Measurements from ENCODE around the gene SPOUT1. TPM values are rescaled to one million over a fixed set of nuclear protein-coding genes. Genes with fewer than 3 reads are reported as not detected.
A peak's percentile ranks its signal among the peaks of the same experiment; 100 is the strongest.
"Not testable (repeated sequence)": the region's sequence is repeated elsewhere in the genome, so short reads cannot be mapped to it uniquely, and the experiment has no call there.

Gene SPOUT1, protein sequence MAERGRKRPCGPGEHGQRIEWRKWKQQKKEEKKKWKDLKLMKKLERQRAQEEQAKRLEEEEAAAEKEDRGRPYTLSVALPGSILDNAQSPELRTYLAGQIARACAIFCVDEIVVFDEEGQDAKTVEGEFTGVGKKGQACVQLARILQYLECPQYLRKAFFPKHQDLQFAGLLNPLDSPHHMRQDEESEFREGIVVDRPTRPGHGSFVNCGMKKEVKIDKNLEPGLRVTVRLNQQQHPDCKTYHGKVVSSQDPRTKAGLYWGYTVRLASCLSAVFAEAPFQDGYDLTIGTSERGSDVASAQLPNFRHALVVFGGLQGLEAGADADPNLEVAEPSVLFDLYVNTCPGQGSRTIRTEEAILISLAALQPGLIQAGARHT
- 10 to 100 TPM; 71.4 to 75.4 TPM for total RNA-seq

DNA sequence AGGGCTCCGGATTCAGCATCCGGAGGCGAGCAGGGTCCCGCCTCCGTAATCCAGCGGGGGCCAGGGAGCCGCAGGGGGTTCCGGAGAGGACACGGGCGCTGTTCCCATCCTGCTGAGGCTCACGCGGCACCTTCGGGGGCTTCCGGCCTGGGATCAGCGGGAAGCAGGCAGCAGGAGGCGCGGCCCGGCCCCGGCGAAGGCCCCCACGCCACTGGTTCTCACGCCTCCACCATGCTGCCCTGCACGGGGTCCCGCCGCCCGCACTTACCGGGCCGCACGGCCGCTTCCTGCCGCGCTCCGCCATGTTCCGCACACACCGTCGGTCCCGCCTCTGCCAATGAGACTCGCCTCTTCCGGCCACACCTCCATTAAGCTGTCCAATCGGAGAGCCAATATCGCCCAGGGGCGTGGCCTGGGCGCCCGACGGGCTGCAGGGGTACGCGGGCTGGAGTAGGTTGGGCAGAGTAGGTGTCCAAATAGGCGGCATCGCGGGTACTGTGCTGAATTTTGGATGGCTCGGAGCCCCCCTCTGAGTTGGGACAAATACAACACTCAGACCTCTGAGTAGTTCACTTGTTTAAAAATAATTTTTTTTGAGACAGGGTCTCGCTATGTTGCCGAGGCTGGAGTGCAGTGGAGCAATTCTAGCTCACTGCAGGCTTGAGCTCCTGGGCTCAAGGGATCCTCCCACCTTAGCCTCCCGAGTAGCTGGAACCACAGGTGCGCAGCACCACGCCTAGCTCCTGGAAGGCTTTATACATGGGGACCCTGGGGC, at the start of gene SPOUT1:
TSS of gene SPOUT1 (minus strand) at position 318 of the 775 bp plus-strand sequence. CDS start at position 304, 14 bp downstream.
- peak; percentile 98 for ATAC-seq (ENCODE audit: low read depth)
- Mint-ChIP-seq H3K27me3 (no peaks in the 10 kb centered on the region), H3K4me3 (peak within 1 kb of the TSS; percentile 96), H3K36me3 (peaks cover 3% of the 10 kb centered on the region), H3K27ac (peak within 1 kb of the TSS; percentile 92), H3K9me3 (no peaks in the 10 kb centered on the region), H3K4me1 (peaks cover 23% of the 10 kb centered on the region)
- DNase-seq = peak; percentile 95
- POLR2A ChIA-PET = interaction anchor here (0.6 to 1.6 kb wide), 14 partner anchors 8 to 243 kb away, joined by 3 to 32 read pairs (median 4); partner anchors contain the start of genes DOLK, ENDOG, MIGA2 and NUP188

- Mint-ChIP-seq H3K4me3 (no peak overlapping the region), H3K36me3 (peaks cover 2% of the 10 kb centered on the region), H3K27me3 (no peaks in the 10 kb centered on the region), H3K4me1 (peaks cover 15% of the 10 kb centered on the region), H3K27ac (no peak overlapping the region), H3K9me3 (no peaks in the 10 kb centered on the region)
- POLR2A ChIA-PET = interaction anchor here (0.6 to 0.9 kb wide), 4 partner anchors 10 to 60 kb away, joined by 3 read pairs; partner anchors contain the start of gene ENDOG
- DNase-seq (no peak), ATAC-seq (ENCODE audit: low read depth) (no peak)
Measured at GRCh38 chr9:128877852-128878251, 48.3 kb upstream of the SPOUT1 start.

DNA sequence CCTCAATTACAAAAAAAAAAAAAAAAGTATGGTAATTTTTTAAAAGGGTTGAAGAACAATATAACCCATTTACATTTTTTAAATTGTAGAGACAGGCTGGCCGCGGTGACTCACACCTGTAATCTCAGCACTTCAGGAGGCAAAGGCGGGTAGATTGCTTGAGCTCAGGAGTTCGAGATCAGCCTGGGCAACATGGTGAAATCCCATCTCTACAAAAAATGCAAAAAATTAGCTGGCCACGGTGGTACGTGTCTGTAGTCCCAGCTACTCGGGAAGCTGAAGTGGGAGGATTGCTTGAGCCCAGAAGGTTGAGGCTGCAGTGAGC, 41.3 kb upstream of the SPOUT1 start:
- H3K9me3 Mint-ChIP-seq; H3K4me3 Mint-ChIP-seq; H3K4me1 Mint-ChIP-seq; POLR2A ChIA-PET; H3K27ac Mint-ChIP-seq; ATAC-seq (ENCODE audit: low read depth); H3K27me3 Mint-ChIP-seq; H3K36me3 Mint-ChIP-seq; DNase-seq: not testable (repeated sequence)

DNA sequence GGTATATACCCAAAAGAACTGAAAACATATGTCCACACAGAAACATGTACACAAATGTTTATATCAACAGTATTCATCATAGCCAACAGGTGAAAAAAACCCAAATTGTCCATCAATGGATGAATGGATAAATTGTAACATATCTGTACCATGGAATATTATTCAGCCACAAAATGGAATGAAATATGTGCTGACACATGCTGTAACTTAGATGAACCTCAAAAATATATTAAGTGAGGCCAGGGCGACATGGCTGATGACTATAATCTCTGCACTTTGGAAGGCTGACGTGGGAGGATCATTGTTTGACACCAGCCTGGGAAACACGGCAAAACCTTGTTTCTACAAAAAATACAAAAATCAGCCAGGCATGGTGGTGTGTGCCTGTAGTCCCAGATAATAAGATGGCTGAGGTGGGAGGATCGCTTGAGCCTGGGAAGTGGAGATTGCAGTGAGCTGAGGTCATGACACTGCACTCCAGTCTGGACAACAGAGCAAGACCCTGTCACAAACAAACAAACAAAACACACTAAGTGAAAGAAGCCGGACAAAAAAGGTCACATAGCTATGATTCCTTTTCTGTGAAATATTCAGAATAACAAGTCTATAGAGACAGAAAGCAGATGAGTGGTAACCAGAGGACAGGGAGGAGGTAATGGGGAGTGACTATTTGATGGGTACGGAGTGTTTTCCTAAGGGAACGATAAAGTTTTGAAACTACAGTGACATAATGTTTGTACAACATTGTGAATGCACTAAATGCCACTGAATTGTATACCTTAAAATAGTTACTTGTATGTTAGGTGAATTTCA, 40.7 kb upstream of the SPOUT1 start:
- POLR2A ChIA-PET = no interaction called here
- H3K27ac Mint-ChIP-seq = no peak overlapping the region
- no peaks in the 10 kb centered on the region for H3K9me3 Mint-ChIP-seq
- ATAC-seq (ENCODE audit: low read depth) (no peak), DNase-seq (no peak)
- H3K27me3 Mint-ChIP-seq = no peaks in the 10 kb centered on the region
- peaks cover 2% of the 10 kb centered on the region for H3K36me3 Mint-ChIP-seq
- H3K4me3 Mint-ChIP-seq = no peak overlapping the region
- H3K4me1 Mint-ChIP-seq = peaks cover 3% of the 10 kb centered on the region

DNA sequence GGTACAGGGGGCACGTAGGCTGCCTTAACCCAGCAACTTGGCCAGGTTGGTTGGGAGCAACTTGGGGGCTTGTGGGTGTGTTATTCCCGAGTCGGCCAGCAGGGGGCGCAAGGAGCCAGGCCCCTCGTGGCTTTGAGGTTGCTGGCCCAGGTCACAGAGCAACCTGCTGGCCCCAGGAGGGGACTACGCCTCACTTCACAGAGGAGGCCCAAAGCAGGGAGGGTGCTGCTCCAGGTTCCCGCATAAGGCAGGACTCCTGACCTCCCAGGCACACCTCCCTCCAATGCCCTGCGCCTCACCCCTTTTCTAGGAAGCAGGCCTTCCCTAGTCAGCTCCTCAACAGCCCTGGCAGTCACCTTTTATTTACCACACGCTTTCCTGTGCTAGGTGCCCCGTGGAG, 34.1 kb upstream of the SPOUT1 start:
- no peak overlapping the region for H3K27ac Mint-ChIP-seq
- ATAC-seq (ENCODE audit: low read depth) (peak; percentile 95), DNase-seq (peak; percentile 90)
- peaks cover 12% of the 10 kb centered on the region for H3K4me1 Mint-ChIP-seq
- no peaks in the 10 kb centered on the region for H3K36me3 Mint-ChIP-seq
- H3K4me3 Mint-ChIP-seq = no peak overlapping the region
- H3K9me3 Mint-ChIP-seq = no peaks in the 10 kb centered on the region
- H3K27me3 Mint-ChIP-seq = no peaks in the 10 kb centered on the region
- POLR2A ChIA-PET = no interaction called here

GRCh38 chr9:128862401-128862851, 32.8 kb upstream of the SPOUT1 start:
- ATAC-seq (ENCODE audit: low read depth) (no peak), DNase-seq (no peak)
- Mint-ChIP-seq H3K27ac (no peak overlapping the region), H3K9me3 (no peaks in the 10 kb centered on the region), H3K4me3 (no peak overlapping the region), H3K27me3 (no peaks in the 10 kb centered on the region), H3K4me1 (peaks cover 12% of the 10 kb centered on the region), H3K36me3 (no peaks in the 10 kb centered on the region)
- POLR2A ChIA-PET = interaction anchor here (1.1 kb wide), 1 partner anchor 377 kb away, joined by 3 read pairs; no protein-coding TSS in a partner anchor

DNA sequence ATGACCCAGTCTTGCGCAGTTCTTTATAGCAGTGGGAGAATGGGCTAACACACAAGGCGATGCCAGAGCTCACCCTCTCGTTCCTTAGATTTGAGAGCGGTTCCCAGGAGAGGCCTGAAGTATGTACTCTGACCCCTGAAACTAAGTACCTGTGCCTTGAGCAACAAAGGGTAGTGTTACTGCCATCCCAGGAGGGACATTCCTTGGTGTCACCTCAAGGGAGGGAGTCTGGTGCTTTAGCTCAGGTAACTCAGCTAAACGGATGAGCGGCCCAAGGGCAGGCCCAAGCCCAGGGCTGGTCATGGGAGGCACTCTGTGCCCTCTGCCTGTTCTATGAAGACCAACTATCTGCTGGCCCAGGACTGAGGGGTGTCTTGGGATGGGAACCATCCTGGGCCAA, 31.9 kb upstream of the SPOUT1 start:
- POLR2A ChIA-PET = interaction anchor here (1.0 kb wide), 1 partner anchor 11 kb away, joined by 3 read pairs; no protein-coding TSS in a partner anchor
- Mint-ChIP-seq H3K27ac (no peak overlapping the region), H3K4me1 (peaks cover 12% of the 10 kb centered on the region), H3K9me3 (no peaks in the 10 kb centered on the region), H3K27me3 (no peaks in the 10 kb centered on the region), H3K4me3 (no peak overlapping the region), H3K36me3 (no peaks in the 10 kb centered on the region)
- ATAC-seq (ENCODE audit: low read depth) (no peak), DNase-seq (no peak)

GRCh38 chr9:128860937-128861336, 31.3 kb upstream of the SPOUT1 start:
- Mint-ChIP-seq H3K4me3 (no peak overlapping the region), H3K4me1 (peaks cover 12% of the 10 kb centered on the region), H3K27me3 (no peaks in the 10 kb centered on the region), H3K9me3 (no peaks in the 10 kb centered on the region), H3K36me3 (no peaks in the 10 kb centered on the region), H3K27ac (no peak overlapping the region)
- ATAC-seq (ENCODE audit: low read depth) = no peak
- no peak for DNase-seq
- POLR2A ChIA-PET = interaction anchor here (1.0 kb wide), 1 partner anchor 11 kb away, joined by 3 read pairs; no protein-coding TSS in a partner anchor

GRCh38 chr9:128858476-128858875, 28.9 kb upstream of the SPOUT1 start:
- ATAC-seq (ENCODE audit: low read depth); DNase-seq; H3K36me3 Mint-ChIP-seq; H3K9me3 Mint-ChIP-seq; H3K27ac Mint-ChIP-seq; H3K27me3 Mint-ChIP-seq; H3K4me3 Mint-ChIP-seq; H3K4me1 Mint-ChIP-seq: not testable (repeated sequence)
- POLR2A ChIA-PET = interaction anchor here (0.5 to 0.7 kb wide), 2 partner anchors 16 to 47 kb away, joined by 3 read pairs; no protein-coding TSS in a partner anchor

DNA sequence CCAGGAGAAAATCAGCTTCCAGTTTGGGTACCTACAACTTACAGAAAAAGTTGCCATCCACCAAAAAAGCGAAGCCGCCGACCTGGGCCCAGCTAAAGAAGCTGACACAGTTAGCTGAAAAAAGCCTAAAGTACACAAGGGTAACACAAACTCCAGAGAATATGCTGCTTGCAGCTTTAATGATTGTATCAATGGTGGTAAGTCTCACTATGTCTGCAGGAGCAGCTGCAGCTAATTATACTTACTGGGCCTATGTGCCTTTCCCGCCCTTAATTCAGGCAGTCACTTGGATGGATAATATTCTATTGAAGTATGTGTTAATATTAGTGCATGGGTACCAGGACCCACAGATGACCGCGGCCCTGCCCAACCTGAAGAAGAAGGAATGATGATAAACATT, 24.9 kb upstream of the SPOUT1 start:
- not testable (repeated sequence) for H3K27me3 Mint-ChIP-seq; ATAC-seq (ENCODE audit: low read depth); DNase-seq; H3K4me1 Mint-ChIP-seq; H3K27ac Mint-ChIP-seq; H3K9me3 Mint-ChIP-seq; H3K4me3 Mint-ChIP-seq
- POLR2A ChIA-PET = interaction anchor here (0.6 kb wide), 1 partner anchor 24 kb away, joined by 4 read pairs; no protein-coding TSS in a partner anchor
- peaks cover 14% of the 10 kb centered on the region for H3K36me3 Mint-ChIP-seq

DNA sequence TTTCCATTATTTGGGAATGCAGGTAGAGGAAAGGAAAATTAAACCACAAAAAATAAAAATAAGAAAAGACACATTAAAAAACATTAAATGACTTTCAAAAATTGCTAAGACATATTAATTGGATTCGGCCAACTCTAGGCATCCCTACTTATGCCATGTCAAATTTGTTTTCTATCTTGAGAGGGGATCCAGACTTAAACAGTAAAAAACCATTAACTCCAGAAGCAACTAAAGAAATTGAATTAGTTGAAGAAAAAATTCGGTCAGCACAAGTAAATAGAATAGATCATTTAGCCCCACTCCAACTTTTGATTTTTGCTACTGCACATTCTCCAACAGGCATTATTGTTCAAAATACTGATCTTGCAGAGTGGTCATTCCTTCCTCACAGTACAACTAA, 23.1 kb upstream of the SPOUT1 start:
- Mint-ChIP-seq H3K36me3 (peaks cover 16% of the 10 kb centered on the region), H3K9me3 (peaks cover 10% of the 10 kb centered on the region)
- H3K27me3 Mint-ChIP-seq; DNase-seq; H3K27ac Mint-ChIP-seq; ATAC-seq (ENCODE audit: low read depth); H3K4me3 Mint-ChIP-seq; POLR2A ChIA-PET; H3K4me1 Mint-ChIP-seq: not testable (repeated sequence)

GRCh38 chr9:128851779-128852600, 22.4 kb upstream of the SPOUT1 start:
- Mint-ChIP-seq H3K36me3 (peaks cover 16% of the 10 kb centered on the region), H3K9me3 (peaks cover 11% of the 10 kb centered on the region)
- H3K27me3 Mint-ChIP-seq; ATAC-seq (ENCODE audit: low read depth); H3K4me3 Mint-ChIP-seq; POLR2A ChIA-PET; H3K4me1 Mint-ChIP-seq; H3K27ac Mint-ChIP-seq; DNase-seq: not testable (repeated sequence)
